Kidney (tissue), 14 donors: ENCODE results near the gene TNIP1. TPM values are rescaled to one million over a fixed set of nuclear protein-coding genes. Genes with fewer than 3 reads are reported as not detected.
A peak's percentile ranks its signal among the peaks of the same experiment; 100 is the strongest.

Experiments used
- DNase-seq, 5 donors: peaks; one replicate each; pipeline ENCODE4 v3.0.0-alpha.2; 2013 to 2020
- FAIRE-seq: peaks from 2 replicates; lab custom pipeline; 2012; peaks lifted over from hg19 to GRCh38; lab: Jason Lieb, UNC
- H3K27ac ChIP-seq, 2 donors: one replicate each; pipeline ENCODE4 v1.7.0; 2013; ENCODE audit warnings: low read depth in 2 of 2, low read length in 2 of 2, inconsistent platforms in 1 of 2
- H3K27me3 ChIP-seq: one replicate; pipeline ENCODE4 v1.7.1; 2013; ENCODE audit warnings: low read length, inconsistent platforms; ENCODE audit not compliant: control insufficient read depth, insufficient read depth
- H3K36me3 ChIP-seq, 3 donors: one replicate each; pipeline versions ENCODE4 v1.7.0 to v1.7.1; 2013; ENCODE audit warnings: low read length in 3 of 3, control low read depth in 1 of 3, inconsistent platforms in 1 of 3; ENCODE audit not compliant: insufficient read depth in 3 of 3, control insufficient read depth in 2 of 3
- H3K4me1 ChIP-seq, 3 donors: one replicate each; pipeline versions ENCODE4 v1.7.0 to v1.7.1; 2013; ENCODE audit warnings: low read length in 3 of 3, inconsistent platforms in 1 of 3, low read depth in 1 of 3; ENCODE audit not compliant: control insufficient read depth in 2 of 3, insufficient read depth in 2 of 3
- H3K4me3 ChIP-seq, 3 donors: one replicate each; pipeline versions ENCODE4 v1.7.0 to v1.8.1; 2013; ENCODE audit warnings: low read length in 3 of 3, control low read depth in 1 of 3, inconsistent platforms in 1 of 3
- H3K9ac ChIP-seq, 3 donors: one replicate each; pipeline versions ENCODE4 v1.7.0 to v1.7.1; 2013; ENCODE audit warnings: low read length in 3 of 3, control low read depth in 1 of 3, inconsistent platforms in 1 of 3
- H3K9me3 ChIP-seq, 3 donors: one replicate each; pipeline versions ENCODE4 v1.7.0 to v1.7.1; 2013; ENCODE audit warnings: low read length in 3 of 3, control low read depth in 1 of 3, inconsistent platforms in 1 of 3; ENCODE audit not compliant: control insufficient read depth in 2 of 3, insufficient read depth in 1 of 3
- CTCF ChIP-seq: IDR thresholded peaks from 3 replicates; pipeline ENCODE4 v1.5.1; 2012; ENCODE audit warnings: mild to moderate bottlenecking, moderate library complexity, borderline replicate concordance; ENCODE audit not compliant: insufficient read depth; ENCODE audit errors: extremely low read depth
- intact Hi-C: fragments of 100-400 bp; cut with DNase I; formaldehyde crosslinking; loops from one replicate; pipeline ENCODE4 v1.11.1; 2022
- polyA plus RNA-seq: library from polyadenylated mRNA; stranded (reverse); fragments of 350-450 nt; fragmentation: Illumina TruSeq; extraction: RNeasy Lipid Tissue Mini Kit (QIAGEN cat#74804); gene quantifications from one replicate; pipeline ENCODE4 v1.2.3, GENCODE V29; 2014; ENCODE audit warnings: low read depth, low replicate concordance; ENCODE audit not compliant: insufficient read depth
- total RNA-seq: library from RNA; stranded (reverse); fragmentation: NEBNext Ultra II Directional; extraction: Animal tissue kit (Norgen Biotek cat#: 25700); gene quantifications from one replicate; pipeline ENCODE4 v1.2.1, GENCODE V29; 2021
- donor health status: control.
- donor health status: control.
- donor health status: control.
- donor health status: control.
- donor health status: control.
- donor health status: DM: yes; HTN: yes; CAD: no.
- donor health status: Normal renal cell carcinoma (clear cell type).

TNIP1 gene
- total and polyA plus RNA-seq, 2 donors from 2014 or later = 109 to 132 TPM

GRCh38 chr5:151106043-151106442 is 25.2 kb upstream of the TNIP1 start:
- Histone ChIP-seq H3K27me3 (no peaks in the 10 kb centered on the region), H3K9ac (no peak overlapping the region), H3K9me3 (no peaks in the 10 kb centered on the region), H3K36me3 (peaks cover 5 to 32% (median 15%) of the 10 kb centered on the region in 3 donors), H3K4me3 (no peak overlapping the region), H3K27ac (no peak overlapping the region), H3K4me1 (peaks cover 0 to 24% (median 16%) of the 10 kb centered on the region in 3 donors)
- TF ChIP-seq CTCF = no peak
- DNase-seq = no peak
- no peak for FAIRE-seq
- intact Hi-C loops = no loop called here

- Histone ChIP-seq H3K9me3 (no peaks in the 10 kb centered on the region), H3K4me1 (peaks cover 0 to 29% (median 20%) of the 10 kb centered on the region in 3 donors), H3K27ac (no peak overlapping the region), H3K9ac (no peak overlapping the region), H3K36me3 (peaks cover 5 to 32% (median 15%) of the 10 kb centered on the region in 3 donors), H3K27me3 (no peaks in the 10 kb centered on the region), H3K4me3 (no peak overlapping the region)
- DNase-seq (no peak), FAIRE-seq (no peak)
- TF ChIP-seq CTCF = no peak
- intact Hi-C loops = no loop called here
Measured at GRCh38 chr5:151105561-151105960, 24.7 kb upstream of the TNIP1 start.

- Histone ChIP-seq H3K4me1 (peaks cover 0 to 33% (median 25%) of the 10 kb centered on the region in 3 donors), H3K27me3 (no peaks in the 10 kb centered on the region), H3K27ac (no peak overlapping the region), H3K36me3 (peaks cover 5 to 32% (median 15%) of the 10 kb centered on the region in 3 donors), H3K9me3 (no peaks in the 10 kb centered on the region), H3K9ac (no peak overlapping the region), H3K4me3 (no peak overlapping the region)
- TF ChIP-seq CTCF = no peak
- DNase-seq (peak in 1 of 5 donors; percentile 81), FAIRE-seq (no peak)
- intact Hi-C loops = loop anchor here (5.0 kb wide), 1 partner anchor 42 kb away; no protein-coding TSS in a partner anchor
Measured at GRCh38 chr5:151104795-151105194, 24.0 kb upstream of the TNIP1 start.

GRCh38 chr5:151101746-151102145 is 20.9 kb upstream of the TNIP1 start:
- FAIRE-seq = no peak
- DNase-seq = no peak
- no peaks in the 10 kb centered on the region for H3K9me3 ChIP-seq
- peaks cover 2 to 13% (median 6%) of the 10 kb centered on the region in 3 donors for H3K36me3 ChIP-seq
- intact Hi-C loops = loop anchor here (5.0 kb wide), 1 partner anchor 39 kb away; no protein-coding TSS in a partner anchor
- no peak overlapping the region for H3K4me3 ChIP-seq
- peak overlapping the region in 1 of 3 donors; percentile 36 for H3K9ac ChIP-seq
- H3K27ac ChIP-seq = peak overlapping the region; percentile 37 to 74
- H3K4me1 ChIP-seq = peaks cover 0 to 34% (median 20%) of the 10 kb centered on the region in 3 donors
- no peaks in the 10 kb centered on the region for H3K27me3 ChIP-seq
- TF ChIP-seq CTCF = no peak
